Rectal smooth muscle tissue (tissue), 1 donor: Measurements from ENCODE around the gene NPAS1.
"Not testable (repeated sequence)": the region's sequence is repeated elsewhere in the genome, so short reads cannot be mapped to it uniquely, and the experiment has no call there.

Source experiments
- H3K27ac ChIP-seq: one replicate; pipeline ENCODE4 v1.7.0; 2013; ENCODE audit warnings: low read depth, low read length, inconsistent platforms
- H3K27me3 ChIP-seq: one replicate; pipeline ENCODE4 v1.7.0; 2013; ENCODE audit warnings: low read length; ENCODE audit not compliant: control insufficient read depth, insufficient read depth
- H3K36me3 ChIP-seq: one replicate; pipeline ENCODE4 v1.7.0; 2013; ENCODE audit warnings: low read length; ENCODE audit not compliant: control insufficient read depth, insufficient read depth
- H3K4me1 ChIP-seq: one replicate; pipeline ENCODE4 v1.7.0; 2013; ENCODE audit warnings: low read length; ENCODE audit not compliant: control insufficient read depth, insufficient read depth
- H3K4me3 ChIP-seq: one replicate; pipeline ENCODE4 v1.7.0; 2013; ENCODE audit warnings: low read length
- H3K9ac ChIP-seq: one replicate; pipeline ENCODE4 v1.7.0; 2013; ENCODE audit warnings: low read length

The NPAS1 gene

DNA sequence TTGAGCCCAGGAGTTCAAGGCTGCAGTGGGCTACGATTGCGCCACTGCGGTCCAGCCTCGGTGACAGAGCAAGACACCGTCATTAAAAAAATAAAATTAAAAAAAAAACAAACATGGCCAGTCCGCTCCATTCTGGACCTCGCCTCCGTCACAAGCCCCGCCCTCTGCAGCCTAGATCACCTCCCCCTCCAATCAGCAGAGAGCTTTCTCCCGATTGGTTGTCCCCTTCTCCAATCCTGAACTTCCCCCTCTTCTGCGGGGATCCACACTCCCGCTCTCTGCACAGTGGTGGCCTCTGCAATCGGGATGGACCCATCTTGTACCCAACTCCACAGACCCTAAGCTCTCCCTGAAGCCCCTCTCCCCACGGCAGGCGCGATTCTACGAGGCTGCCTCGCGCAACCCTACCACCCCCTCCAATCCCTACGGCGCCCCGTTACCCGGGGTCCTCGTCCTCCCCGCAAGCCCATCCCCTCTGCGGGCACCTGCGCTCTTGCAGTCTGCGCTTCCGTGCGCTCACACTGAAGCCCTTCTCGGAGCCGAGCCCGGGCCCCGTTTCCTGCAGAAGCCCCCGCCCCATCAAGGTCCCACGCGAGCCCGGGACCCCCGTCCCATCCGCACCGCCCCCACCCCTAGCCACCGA lies 28.2 kb downstream of the NPAS1 start:
- H3K36me3 ChIP-seq, result no peaks in the 10 kb centered on the region
- peak overlapping the region; percentile 73 for H3K27ac ChIP-seq
- H3K4me3 ChIP-seq, result peak overlapping the region; percentile 86
- peak overlapping the region; percentile 2 for H3K9ac ChIP-seq
- no peaks in the 10 kb centered on the region for H3K27me3 ChIP-seq
- H3K4me1 ChIP-seq, result no peaks in the 10 kb centered on the region

DNA sequence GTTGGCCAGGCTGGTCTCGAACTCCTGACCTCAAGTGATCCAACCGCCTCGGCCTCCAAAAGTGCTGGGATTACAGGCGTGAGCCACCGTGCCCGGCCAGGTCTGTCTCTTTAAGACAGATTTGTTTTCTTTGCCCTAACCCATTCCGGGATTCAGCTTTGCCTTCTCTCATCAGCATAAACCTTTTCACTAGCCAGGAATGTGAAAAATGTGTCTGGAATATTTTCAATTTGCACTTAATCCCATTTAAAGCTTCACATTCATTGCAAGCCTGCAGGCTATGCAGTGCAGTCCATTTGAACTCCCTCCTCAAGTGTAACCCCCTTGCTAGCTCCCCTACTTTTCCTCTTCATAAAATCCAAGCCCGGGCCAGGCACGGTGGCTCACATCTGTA lies 29.7 kb downstream of the NPAS1 start:
- no peak overlapping the region for H3K4me3 ChIP-seq

DNA sequence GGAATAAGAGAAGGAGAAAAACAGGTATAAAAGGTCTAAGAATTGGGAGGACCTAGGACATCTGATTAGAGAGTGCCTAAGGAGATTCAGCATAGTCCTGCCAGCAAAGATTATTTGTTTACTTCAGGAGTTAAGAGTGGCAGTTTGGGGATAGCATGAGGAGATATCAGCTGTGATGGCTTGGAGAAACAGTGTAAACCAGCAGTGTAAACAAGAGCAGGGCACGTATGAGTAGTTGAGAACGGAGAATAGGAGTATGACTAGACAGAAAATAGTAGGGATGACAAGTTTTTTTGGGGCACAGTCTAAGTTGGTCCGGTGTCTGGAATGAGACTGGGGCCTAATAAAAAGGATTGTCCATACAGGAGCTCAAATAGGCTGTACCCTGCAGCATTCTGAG lies 30.9 kb downstream of the NPAS1 start:
- not testable (repeated sequence) for H3K4me1 ChIP-seq, H3K4me3 ChIP-seq, H3K27me3 ChIP-seq, H3K36me3 ChIP-seq, H3K9ac ChIP-seq, H3K27ac ChIP-seq

More for the DNA sequence above, 29.7 kb downstream of the NPAS1 start:
- H3K27ac ChIP-seq, result no peak overlapping the region
- H3K36me3 ChIP-seq, result no peaks in the 10 kb centered on the region
- no peak overlapping the region for H3K9ac ChIP-seq
- H3K27me3 ChIP-seq, result no peaks in the 10 kb centered on the region
- no peaks in the 10 kb centered on the region for H3K4me1 ChIP-seq

DNA sequence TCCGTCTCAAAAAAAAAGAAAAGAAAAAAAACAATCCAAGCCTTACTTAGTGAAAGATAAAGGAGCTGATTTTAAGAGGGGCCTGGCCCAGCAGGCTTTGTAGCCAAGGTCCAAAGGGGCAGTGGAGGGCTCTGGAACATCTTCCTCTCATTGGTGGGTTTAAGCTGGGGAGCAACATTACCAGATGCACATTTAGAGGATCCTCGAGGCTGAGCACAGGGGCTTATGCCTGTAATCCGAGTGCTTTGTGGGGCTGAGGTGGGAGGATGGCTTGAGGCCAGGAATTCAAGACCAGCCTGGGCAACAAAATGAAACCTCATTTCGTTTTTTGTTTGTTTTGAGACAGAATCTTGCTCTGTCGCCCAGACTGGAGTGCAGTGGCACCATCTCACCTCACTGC lies 36.8 kb downstream of the NPAS1 start:
- no peaks in the 10 kb centered on the region for H3K36me3 ChIP-seq
- no peak overlapping the region for H3K4me3 ChIP-seq
- no peak overlapping the region for H3K27ac ChIP-seq
- no peaks in the 10 kb centered on the region for H3K4me1 ChIP-seq
- no peak overlapping the region for H3K9ac ChIP-seq
- no peaks in the 10 kb centered on the region for H3K27me3 ChIP-seq

DNA sequence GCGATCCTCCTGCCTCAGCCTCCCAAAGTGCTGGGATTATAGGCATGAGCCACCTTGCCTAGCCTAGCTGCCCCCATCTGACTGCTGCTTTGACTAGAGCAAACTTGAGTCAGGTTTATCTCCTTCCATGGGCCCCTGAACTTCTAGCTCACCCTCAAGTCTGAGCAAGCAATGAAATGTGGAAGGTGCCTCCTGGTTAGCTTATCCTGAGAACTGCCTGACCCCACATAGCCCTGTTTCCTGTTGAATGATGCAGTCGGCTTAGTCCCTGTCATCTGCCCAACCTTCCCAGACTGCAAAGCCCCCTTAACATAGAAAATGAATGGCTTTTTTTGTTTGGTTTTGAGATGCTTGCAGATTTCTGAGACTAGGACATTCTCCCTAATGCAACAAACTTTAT lies 37.7 kb downstream of the NPAS1 start:
- no peaks in the 10 kb centered on the region for H3K36me3 ChIP-seq

DNA sequence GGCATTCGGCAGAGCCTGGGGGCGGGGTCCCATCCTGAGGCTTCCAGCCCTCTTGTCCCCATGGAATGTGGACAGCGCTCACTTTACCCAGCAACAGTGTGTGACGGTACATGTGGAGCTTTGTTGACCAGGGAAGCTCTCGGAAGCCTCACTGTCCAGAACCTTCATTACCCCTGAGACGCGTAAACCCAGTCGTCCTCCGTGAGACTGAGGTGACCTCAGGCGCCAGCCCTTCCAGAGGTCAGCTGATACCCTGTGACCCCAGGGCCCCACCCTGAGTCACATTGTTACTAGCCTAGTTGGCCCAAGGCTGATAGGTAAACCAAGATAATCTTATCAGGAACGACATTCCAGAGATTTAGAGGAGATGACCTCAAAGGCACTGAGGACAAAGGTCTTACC lies 39.0 kb downstream of the NPAS1 start:
- Histone ChIP-seq H3K27me3 (no peaks in the 10 kb centered on the region), H3K4me1 (no peaks in the 10 kb centered on the region), H3K36me3 (peaks cover 2% of the 10 kb centered on the region)

More for the DNA sequence above, 37.7 kb downstream of the NPAS1 start:
- Histone ChIP-seq H3K27me3 (no peaks in the 10 kb centered on the region), H3K27ac (no peak overlapping the region), H3K4me1 (no peaks in the 10 kb centered on the region), H3K4me3 (no peak overlapping the region), H3K9ac (no peak overlapping the region)

DNA sequence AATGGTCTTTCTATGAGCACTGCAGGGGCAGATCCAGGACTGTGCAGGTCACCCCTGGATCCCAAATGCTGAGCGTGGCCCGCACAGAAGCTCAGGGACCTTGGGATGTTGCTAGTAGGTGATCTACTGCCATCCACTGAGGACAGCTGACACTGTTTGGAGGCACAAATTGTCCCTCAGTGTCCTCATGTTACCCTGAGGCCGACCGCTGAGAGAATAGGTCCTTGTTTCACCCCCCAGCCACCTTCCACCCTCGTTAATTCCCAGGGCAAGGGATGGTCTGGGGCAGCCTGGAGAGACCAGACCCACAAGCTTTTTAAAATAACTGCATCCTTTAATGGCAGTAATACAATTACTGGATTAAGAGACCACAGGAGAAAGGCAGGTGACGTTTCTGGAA lies 44.2 kb downstream of the NPAS1 start:
- Histone ChIP-seq H3K27me3 (no peaks in the 10 kb centered on the region), H3K36me3 (peaks cover 14% of the 10 kb centered on the region), H3K9ac (no peak overlapping the region), H3K4me1 (no peaks in the 10 kb centered on the region), H3K27ac (no peak overlapping the region), H3K4me3 (no peak overlapping the region)

More for the DNA sequence above, 39.0 kb downstream of the NPAS1 start:
- no peak overlapping the region for H3K9ac ChIP-seq
- no peak overlapping the region for H3K27ac ChIP-seq
- no peak overlapping the region for H3K4me3 ChIP-seq

DNA sequence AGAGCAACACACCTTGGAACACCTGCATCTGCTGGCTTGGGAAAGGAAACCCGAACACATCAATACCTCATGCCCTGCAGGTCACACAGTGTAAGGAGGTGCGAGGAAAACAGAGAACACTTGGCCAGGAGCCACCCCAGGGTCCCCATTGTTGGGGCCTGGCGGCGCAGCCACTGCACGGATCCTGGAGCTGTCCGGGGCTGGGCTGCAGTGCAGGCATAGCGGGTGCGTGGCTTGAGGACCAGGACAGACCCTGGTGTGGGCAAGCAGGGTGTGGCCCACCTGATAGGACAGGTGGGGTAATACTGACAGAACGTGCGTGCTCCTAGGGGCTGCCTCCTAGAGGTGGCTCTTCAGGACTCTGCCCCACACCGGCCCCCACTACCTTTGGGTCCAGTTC lies 45.6 kb downstream of the NPAS1 start:
- H3K36me3 ChIP-seq, result peaks cover 17% of the 10 kb centered on the region
- H3K27ac ChIP-seq, result no peak overlapping the region
- H3K4me3 ChIP-seq, result no peak overlapping the region
- H3K27me3 ChIP-seq, result no peaks in the 10 kb centered on the region
- H3K4me1 ChIP-seq, result no peaks in the 10 kb centered on the region
- H3K9ac ChIP-seq, result no peak overlapping the region

DNA sequence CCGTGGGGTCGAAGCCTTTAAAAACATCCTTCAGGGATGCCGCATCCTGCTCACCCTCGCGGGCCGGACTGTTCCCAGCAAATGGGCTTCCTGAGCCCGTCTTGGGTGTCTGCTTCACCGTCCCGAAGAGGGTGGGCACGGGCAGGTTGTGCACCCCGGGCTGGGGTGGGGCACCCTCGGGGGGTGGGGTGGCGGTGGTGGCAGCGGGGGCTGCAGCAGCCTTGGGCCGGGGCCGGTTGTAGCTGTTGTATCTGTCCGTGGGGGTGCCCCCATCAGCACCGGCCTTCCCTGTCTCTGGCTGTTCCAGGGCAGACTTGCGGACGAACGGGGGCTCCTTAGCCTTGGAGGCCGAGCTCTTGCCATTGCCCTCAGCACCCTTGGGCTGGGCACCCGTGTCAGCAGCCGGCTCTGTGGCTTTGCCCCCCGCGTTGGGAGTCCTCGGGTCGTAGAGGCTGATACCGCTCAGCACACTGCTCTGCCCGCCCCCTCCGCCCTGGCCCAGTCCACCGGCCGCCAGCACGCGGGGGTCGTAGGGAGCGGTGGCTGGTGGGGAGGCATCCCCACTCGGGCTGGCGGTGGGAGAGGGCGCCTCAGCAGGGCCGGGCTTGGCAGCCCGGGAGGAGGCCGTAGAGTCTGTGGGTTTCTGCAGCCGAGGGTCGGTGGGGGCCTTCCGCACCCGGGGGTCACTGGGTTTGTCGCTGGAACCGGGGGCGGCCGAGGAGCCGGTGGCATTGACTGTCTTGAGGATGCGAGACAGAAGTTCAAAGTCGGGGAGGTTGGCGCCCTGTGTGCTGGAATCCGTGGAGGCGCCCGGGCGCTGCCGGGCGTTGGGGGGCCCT lies 47.0 kb downstream of the NPAS1 start:
- Histone ChIP-seq H3K36me3 (peaks cover 20% of the 10 kb centered on the region), H3K9ac (no peak overlapping the region), H3K4me1 (no peaks in the 10 kb centered on the region), H3K27ac (no peak overlapping the region), H3K4me3 (no peak overlapping the region), H3K27me3 (no peaks in the 10 kb centered on the region)

DNA sequence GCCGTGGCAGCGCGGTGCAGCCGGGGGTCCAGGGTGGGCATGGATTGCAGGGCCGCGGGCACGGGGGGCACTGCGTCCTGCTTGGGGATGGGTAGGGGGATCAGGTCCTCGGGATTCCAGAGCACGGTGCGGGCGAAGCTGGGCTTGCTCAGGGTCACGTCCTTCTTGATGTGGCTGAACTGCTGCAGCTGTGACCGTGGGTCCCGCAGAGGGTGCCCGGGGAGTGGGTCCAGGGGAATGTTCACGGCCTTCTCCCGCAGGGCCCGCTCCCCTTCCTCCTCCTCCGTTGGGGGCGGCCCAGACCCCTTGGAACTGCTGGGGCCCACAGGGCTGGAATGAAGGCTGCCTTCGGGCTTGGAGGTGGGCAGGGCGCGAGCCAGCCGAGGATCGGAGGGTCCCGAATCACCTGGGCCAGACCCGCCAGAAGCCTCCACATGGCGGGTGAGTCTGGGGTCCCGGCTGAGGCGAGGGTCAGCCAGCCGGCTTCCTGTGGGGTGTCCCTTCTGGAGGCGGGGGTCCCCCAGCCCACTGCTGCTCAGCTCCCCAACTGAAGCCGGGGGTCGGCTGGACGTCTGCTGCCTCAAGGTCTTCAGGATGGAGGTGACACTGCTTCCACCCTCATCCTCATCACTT lies 47.7 kb downstream of the NPAS1 start:
- H3K9ac ChIP-seq, result no peak overlapping the region
- peaks cover 25% of the 10 kb centered on the region for H3K36me3 ChIP-seq
- H3K27me3 ChIP-seq, result no peaks in the 10 kb centered on the region
- no peak overlapping the region for H3K4me3 ChIP-seq
- no peak overlapping the region for H3K27ac ChIP-seq
- H3K4me1 ChIP-seq, result no peaks in the 10 kb centered on the region

DNA sequence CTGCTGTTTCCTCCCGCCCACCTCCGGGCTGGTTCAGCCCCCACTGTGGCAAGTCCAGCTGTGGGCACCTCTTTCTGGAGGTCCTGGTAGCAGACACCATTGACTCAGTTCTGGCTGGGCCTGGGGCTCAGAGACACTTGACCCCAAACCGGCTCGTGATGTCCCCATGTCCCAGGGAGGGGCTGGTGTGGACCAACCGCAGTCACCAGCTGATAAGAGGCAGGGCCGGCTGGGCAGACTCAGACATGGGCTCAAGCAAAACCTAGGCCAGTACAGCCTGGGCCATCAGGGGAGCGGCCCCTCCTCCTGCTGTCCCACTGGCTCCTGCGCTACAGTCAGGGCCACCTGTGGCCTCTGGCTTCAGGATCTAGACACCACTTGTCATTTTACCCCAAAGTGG lies 48.6 kb downstream of the NPAS1 start:
- H3K4me1 ChIP-seq, result no peaks in the 10 kb centered on the region
- H3K36me3 ChIP-seq, result peaks cover 25% of the 10 kb centered on the region
- H3K27ac ChIP-seq, result no peak overlapping the region
- H3K4me3 ChIP-seq, result no peak overlapping the region
- H3K9ac ChIP-seq, result no peak overlapping the region
- no peaks in the 10 kb centered on the region for H3K27me3 ChIP-seq

DNA sequence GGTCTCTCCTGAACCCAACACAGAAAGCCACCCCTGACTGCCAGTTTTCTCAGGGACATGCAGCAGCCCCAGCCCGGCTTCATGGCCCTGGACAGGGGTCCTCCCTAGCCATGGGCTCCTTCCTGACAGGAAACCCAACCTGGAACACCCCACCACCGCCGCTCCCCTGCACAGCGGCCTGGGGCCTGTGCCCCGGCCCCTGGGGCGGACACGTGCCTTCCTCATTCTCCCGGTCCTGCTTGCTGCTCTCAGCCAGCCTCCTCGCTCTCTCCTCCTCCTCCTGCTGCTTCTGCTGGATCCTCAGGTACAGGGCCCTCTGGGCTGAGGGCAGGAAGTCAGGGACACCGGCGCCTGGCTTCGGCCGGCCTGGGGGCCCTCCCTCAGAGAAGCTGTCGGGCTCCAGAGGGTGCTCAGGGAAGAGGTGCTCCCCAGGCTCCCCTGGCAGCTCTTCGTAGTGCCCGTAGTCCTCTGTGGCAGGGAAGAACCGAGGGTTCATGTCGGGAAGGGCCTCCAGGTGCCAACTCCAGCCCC lies 49.3 kb downstream of the NPAS1 start:
- Histone ChIP-seq H3K9ac (no peak overlapping the region), H3K4me3 (no peak overlapping the region), H3K4me1 (no peaks in the 10 kb centered on the region), H3K36me3 (peaks cover 24% of the 10 kb centered on the region), H3K27me3 (no peaks in the 10 kb centered on the region), H3K27ac (no peak overlapping the region)
